Hippocampal formation (tissue), 2 donors: ENCODE results near the gene RBBP8NL.

Experiments used
- DNase-seq, 2 donors: peaks; one replicate each; lab custom pipeline; 2025; lab: John Stamatoyannopoulos, UW

Gene RBBP8NL

GRCh38 chr20:62363920-62364851 is 63.2 kb downstream of the RBBP8NL start:
- DNase-seq: no peak

GRCh38 chr20:62362991-62363919 is 64.1 kb downstream of the RBBP8NL start:
- no peak for DNase-seq

- DNase-seq: no peak
Measured at GRCh38 chr20:62362590-62362940, 64.8 kb downstream of the RBBP8NL start.

- no peak for DNase-seq
Measured at GRCh38 chr20:62361799-62362589, 65.3 kb downstream of the RBBP8NL start.

- DNase-seq: no peak
Measured at GRCh38 chr20:62360854-62361798, 66.2 kb downstream of the RBBP8NL start.
